Neural progenitor cell (in vitro differentiated cells): Measurements from ENCODE around the gene BMAL2.

Experiments
- EZH2phosphoT487 ChIP-seq: fragments of 200-600 bp; sonication (generic); IDR thresholded peaks from 2 replicates; pipeline ENCODE4 v1.6.1; 2017; ENCODE audit warnings: antibody characterized with exemption
- TF ChIP-seq, protein P1 (sequence below): fragments of 200-600 bp; sonication (generic); IDR thresholded peaks from 2 replicates; pipeline ENCODE4 v1.5.1; 2017; ENCODE audit warnings: antibody characterized with exemption, mild to moderate bottlenecking

DNA sequence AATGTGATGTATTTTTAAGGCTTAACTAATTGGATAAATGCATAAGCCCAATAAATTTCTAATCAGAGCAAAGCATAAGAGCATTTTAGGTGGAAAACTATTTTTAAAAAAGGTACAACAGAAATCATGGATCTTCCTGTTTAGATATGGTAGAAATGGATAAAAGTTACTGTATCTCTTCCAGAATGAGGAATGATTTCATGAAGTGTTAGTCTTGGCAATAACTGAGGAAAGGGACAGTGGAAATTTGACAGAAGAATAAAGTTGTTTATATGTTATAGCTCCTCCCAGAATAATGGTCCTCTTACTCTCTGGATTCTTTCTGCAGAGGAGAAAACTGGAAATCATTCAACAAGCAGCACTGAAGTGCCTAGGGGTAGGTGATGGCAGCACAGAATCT is 32.4 kb upstream of the BMAL2 start:
- TF ChIP-seq, protein P1, sequence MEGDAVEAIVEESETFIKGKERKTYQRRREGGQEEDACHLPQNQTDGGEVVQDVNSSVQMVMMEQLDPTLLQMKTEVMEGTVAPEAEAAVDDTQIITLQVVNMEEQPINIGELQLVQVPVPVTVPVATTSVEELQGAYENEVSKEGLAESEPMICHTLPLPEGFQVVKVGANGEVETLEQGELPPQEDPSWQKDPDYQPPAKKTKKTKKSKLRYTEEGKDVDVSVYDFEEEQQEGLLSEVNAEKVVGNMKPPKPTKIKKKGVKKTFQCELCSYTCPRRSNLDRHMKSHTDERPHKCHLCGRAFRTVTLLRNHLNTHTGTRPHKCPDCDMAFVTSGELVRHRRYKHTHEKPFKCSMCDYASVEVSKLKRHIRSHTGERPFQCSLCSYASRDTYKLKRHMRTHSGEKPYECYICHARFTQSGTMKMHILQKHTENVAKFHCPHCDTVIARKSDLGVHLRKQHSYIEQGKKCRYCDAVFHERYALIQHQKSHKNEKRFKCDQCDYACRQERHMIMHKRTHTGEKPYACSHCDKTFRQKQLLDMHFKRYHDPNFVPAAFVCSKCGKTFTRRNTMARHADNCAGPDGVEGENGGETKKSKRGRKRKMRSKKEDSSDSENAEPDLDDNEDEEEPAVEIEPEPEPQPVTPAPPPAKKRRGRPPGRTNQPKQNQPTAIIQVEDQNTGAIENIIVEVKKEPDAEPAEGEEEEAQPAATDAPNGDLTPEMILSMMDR, result no peak
- no peak for TF ChIP-seq EZH2phosphoT487
